Measurements from ENCODE around the gene PIGU. TPM values are rescaled to one million over a fixed set of nuclear protein-coding genes. Genes with fewer than 3 reads are reported as not detected.
A peak's percentile ranks its signal among the peaks of the same experiment; 100 is the strongest.
"Not testable (repeated sequence)": the region's sequence is repeated elsewhere in the genome, so short reads cannot be mapped to it uniquely, and the experiment has no call there.

PIGU gene, protein sequence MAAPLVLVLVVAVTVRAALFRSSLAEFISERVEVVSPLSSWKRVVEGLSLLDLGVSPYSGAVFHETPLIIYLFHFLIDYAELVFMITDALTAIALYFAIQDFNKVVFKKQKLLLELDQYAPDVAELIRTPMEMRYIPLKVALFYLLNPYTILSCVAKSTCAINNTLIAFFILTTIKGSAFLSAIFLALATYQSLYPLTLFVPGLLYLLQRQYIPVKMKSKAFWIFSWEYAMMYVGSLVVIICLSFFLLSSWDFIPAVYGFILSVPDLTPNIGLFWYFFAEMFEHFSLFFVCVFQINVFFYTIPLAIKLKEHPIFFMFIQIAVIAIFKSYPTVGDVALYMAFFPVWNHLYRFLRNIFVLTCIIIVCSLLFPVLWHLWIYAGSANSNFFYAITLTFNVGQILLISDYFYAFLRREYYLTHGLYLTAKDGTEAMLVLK
- total RNA-seq (2014; rRNA removed; shearing (Covaris generic)), result 48.2 and 50.5 TPM in 2 replicates

DNA sequence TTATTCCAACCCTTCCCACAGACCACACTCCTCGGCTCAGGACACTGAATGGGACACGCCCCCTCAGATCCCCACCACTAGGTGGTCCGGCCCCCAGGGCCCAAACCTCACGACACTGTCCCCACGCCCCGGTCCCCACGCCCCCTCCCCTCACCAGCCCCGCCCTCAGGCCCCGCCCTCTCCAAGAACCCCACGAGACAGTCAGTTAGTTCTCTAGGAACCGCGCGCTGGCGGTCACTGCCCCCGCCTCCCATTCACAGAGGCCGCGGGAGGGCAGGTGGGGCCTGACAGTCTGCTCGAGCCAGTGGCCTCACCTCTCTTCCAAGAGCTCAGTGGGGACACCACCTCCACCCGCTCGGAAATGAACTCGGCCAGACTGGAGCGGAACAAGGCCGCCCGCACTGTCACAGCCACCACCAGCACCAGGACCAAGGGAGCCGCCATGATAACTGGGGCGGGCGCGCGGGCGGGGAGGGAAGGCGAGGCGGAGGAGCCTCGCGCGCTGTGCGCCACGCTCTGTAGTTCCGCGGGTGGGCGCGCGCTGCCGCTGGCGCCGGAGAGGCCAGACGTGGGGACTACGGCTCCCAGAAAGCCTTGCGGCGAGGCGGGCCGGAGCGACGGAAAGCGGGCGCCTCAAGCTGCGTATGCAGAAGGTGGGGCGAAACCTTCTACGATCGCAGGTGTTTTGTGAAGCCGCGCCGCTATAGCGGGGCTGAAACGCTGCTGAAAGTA lies at the start of gene PIGU:
TSS of gene PIGU (minus strand) at position 451 of the 732 bp plus-strand sequence. CDS start at position 444, 7 bp downstream.
- Histone ChIP-seq H3K4me1 (peaks cover 8% of the 10 kb centered on the region), H3K4me3 (peak within 1 kb of the TSS; percentile 86), H3K27me3 (no peaks in the 10 kb centered on the region), H3K9me3 (replicated peaks) (no peaks in the 10 kb centered on the region; the same call in 1 of the 2 replicates), H3K36me3 (no peaks in the 10 kb centered on the region), H3K27ac (peak within 1 kb of the TSS; percentile 71)
- DNase-seq, result peak; percentile 98 to 99

DNA sequence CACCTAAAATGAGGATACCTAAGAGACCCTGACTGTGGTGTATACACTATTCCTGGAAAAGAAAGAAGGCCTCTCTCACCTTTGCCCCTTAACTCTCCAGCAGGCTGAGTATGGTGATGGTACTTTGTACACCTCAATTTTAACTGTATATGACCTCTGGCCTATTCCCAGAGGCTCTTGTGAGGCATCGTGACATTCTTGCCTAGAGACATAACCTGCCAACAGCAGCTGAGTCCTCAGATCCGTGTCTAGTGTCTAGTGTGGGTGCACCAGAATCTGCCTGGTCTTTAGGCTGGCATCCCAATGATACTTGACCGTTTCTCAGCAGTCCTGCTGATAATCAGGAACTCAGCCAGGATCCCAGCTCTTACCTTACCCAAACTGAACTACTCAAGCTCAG lies 47.3 kb upstream of the PIGU start:
- Histone ChIP-seq H3K9me3 (replicated peaks) (no peaks in the 10 kb centered on the region), H3K4me1 (no peaks in the 10 kb centered on the region), H3K27me3 (no peaks in the 10 kb centered on the region), H3K36me3 (peaks cover 46% of the 10 kb centered on the region), H3K4me3 (no peak overlapping the region), H3K27ac (no peak overlapping the region)
- no peak for DNase-seq

DNA sequence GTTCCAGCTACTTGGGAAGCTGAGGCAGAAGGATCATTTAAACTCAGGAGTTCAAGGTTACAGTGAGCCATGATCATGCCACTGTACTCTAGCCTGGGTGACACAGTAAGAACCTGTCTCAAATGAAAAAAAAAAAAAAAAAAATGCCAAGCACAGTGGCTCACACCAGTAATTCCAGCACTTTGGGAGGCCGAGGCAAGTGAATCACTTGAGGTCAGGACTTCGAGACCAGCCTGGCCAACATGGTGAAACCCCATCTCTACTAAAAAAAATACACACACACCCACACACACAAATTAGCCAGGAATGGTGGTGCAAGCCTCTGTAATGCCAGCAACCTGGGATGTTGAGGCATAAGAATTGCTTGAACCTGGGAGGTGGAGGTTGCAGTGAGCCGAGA lies 45.7 kb upstream of the PIGU start:
- H3K4me3 ChIP-seq; H3K27me3 ChIP-seq; H3K4me1 ChIP-seq; H3K9me3 ChIP-seq (replicated peaks); DNase-seq; H3K27ac ChIP-seq: not testable (repeated sequence)
- H3K36me3 ChIP-seq, result peaks cover 46% of the 10 kb centered on the region

DNA sequence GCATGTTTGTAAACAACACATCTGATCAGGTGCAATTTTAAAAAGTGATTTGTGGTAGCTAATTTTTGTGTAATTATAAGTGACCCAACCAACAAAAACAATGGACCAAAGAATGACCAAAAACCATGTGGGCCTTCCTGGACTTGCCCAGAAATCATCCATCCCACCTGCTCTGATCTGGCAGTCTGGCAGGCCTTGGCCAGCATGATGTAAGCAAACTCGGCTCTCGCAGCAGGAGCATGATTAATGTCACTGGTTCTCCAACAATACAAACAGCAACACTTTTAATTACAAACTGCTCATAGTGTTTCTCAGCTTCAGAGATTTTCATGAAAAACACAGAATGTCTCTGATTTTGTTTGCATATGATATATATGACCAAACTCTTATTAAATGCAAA lies 43.4 kb upstream of the PIGU start:
- H3K9me3 ChIP-seq (replicated peaks), result no peaks in the 10 kb centered on the region
- peaks cover 29% of the 10 kb centered on the region for H3K36me3 ChIP-seq
- DNase-seq, result no peak
- H3K27me3 ChIP-seq, result no peaks in the 10 kb centered on the region
- no peak overlapping the region for H3K27ac ChIP-seq
- no peak overlapping the region for H3K4me3 ChIP-seq
- H3K4me1 ChIP-seq, result no peaks in the 10 kb centered on the region

DNA sequence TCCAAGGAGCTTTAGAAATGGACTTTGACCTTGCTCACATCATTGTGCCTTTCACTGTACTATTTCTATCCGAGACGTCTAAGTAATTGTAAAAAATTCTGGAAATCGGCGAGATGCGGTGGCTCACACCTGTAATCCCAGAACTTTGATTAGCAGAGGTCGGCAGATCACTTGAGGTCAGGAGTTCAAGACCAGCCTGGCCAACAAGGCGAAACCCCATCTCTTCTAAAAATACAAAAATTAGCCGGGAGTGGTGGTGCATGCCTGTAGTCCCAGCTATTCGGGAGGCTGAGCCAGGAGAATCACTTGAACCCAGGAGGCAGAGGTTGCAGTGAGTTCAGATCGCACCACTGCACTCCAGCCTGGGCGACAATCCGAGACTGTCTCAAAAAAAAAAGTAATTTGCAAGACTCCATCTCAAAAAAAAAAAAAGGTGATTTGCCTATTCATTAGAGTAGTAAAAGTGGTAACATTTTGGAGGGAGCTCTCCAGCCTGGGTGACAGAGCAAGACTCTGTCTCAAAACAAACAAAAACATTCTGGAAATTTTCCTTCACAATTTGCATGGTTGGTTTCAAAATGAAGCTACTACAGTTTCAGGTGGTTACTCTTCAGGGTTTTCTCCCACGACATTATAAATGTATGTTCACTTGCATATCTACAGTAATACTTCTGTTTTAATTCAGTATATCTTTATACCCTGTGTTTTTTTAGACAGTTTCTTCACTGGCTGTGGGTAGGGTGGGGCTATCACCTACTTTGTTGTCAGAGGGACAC lies 42.5 kb upstream of the PIGU start:
- H3K4me3 ChIP-seq; H3K4me1 ChIP-seq; DNase-seq; H3K9me3 ChIP-seq (replicated peaks); H3K27ac ChIP-seq; H3K27me3 ChIP-seq: not testable (repeated sequence)
- peaks cover 23% of the 10 kb centered on the region for H3K36me3 ChIP-seq

DNA sequence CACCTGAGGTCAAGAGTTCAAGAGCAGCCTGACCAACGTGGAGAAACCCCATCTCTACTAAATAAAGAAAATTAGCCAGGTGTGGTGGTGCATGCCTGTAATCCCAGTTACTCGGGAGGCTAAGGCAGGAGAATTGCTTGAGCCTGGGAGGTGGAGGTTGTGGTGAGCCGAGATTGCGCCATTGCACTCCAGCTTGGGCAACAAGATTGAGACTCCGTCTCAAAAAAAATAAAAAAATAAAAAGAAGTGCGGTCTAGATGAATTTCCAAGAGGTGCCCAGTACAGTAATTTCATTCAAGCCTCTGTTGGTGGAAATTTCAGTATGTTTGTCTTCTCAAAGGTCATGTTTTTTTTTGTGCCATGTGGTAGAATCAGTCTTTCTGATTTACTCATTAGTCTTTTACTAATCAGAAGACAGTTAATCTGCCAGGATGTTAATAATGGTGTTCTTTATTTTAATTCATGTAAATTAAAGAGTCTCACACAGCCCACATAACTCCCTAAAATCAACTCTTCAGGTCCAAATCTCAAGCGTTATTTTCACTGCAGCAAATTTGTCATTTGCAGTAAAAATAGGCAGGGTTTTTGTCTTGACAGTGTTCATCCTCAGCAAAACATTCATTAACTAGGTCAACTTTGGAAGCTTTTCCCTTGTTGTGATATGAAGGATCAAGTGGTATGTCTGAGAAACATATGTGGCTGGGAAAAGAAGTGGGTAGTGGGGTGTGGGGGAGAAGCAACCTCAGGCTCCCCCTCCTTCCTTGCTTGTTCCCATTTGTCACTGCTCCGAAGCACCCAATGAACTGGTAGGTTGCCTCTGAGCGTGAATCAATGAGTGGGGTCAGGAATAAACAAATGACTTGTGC lies 40.6 kb upstream of the PIGU start:
- DNase-seq, result no peak
- peaks cover 12% of the 10 kb centered on the region; the same call in 1 of the 2 replicates for H3K36me3 ChIP-seq
- H3K27ac ChIP-seq, result no peak overlapping the region
- H3K4me1 ChIP-seq, result peaks cover 20% of the 10 kb centered on the region
- no peak overlapping the region for H3K4me3 ChIP-seq
- H3K9me3 ChIP-seq (replicated peaks), result no peaks in the 10 kb centered on the region
- H3K27me3 ChIP-seq, result no peaks in the 10 kb centered on the region

DNA sequence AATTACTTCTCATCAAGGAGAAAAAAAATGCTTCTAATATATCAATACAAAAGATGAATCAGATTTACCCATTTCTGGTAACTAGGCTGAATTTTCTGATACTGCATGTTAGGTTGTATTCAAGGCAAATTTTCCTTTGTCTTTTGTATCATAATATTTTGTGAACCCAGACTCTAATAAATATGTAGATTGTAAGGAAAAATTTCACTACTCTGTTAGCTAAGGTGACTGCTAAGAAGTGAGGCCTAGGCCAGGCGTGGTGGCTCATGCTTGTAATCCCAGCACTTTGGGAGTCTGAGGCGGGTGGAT lies 40.0 kb upstream of the PIGU start:
- no peak overlapping the region for H3K27ac ChIP-seq
- no peak overlapping the region for H3K4me3 ChIP-seq
- H3K27me3 ChIP-seq, result no peaks in the 10 kb centered on the region
- peaks cover 20% of the 10 kb centered on the region for H3K4me1 ChIP-seq
- H3K9me3 ChIP-seq (replicated peaks), result no peaks in the 10 kb centered on the region
- 0 out of 2 replicates have a peak, but pooled peaks cover 8% of the 10 kb centered on the region for H3K36me3 ChIP-seq
- DNase-seq, result no peak

DNA sequence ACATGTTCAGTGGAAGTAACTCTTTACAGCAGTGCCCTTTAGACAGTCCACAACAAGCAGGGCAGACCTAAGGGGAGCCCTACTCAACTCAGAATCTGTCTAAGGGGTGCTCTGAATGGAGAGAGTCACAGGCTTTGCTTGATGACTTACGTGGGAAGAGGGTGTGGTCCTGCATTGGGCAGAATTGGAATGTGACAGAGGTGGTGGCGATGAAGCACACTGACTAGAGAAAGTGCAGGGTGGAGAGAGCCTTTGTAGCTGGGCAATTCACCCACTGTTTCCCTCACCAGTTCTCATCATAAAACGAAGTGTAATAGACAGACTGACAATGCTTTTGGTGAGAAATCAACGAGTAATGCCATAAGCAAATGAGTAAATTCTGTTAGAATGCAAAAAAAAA lies 38.5 kb upstream of the PIGU start:
- Histone ChIP-seq H3K27me3 (no peaks in the 10 kb centered on the region), H3K36me3 (0 out of 2 replicates have a peak, but pooled peaks cover 4% of the 10 kb centered on the region), H3K27ac (no peak overlapping the region), H3K4me3 (no peak overlapping the region), H3K9me3 (replicated peaks) (no peaks in the 10 kb centered on the region), H3K4me1 (peaks cover 20% of the 10 kb centered on the region)
- no peak for DNase-seq

DNA sequence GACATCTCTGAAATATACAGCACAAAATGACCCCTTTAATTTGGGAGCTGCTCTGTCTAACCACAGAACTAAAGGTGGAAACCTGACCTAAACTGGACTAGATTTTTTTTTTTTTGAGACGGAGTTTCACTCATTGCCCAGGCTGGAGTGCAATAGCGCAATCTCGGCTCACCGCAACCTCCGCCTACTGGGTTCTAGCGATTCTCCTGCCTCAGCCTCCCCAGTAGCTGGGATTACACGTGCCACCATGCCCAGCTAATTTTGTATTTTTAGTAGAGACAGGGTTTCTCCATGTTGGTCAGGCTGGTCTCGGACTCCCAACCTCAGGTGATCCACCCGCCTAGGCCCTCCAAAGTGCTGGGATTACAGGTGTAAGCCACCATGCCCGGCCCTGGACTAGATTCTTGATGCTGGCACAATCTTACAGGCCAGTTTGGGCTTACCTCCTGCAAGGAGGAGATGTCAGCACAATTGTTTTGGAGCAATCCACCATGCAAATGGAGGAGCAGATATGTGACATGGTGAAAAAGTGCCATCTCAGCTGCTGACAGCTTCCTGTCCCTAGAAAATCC lies 37.1 kb upstream of the PIGU start:
- not testable (repeated sequence) for DNase-seq; H3K27me3 ChIP-seq; H3K36me3 ChIP-seq; H3K4me3 ChIP-seq; H3K9me3 ChIP-seq (replicated peaks)
- peak overlapping the region; percentile 13 for H3K27ac ChIP-seq
- peaks cover 20% of the 10 kb centered on the region for H3K4me1 ChIP-seq

DNA sequence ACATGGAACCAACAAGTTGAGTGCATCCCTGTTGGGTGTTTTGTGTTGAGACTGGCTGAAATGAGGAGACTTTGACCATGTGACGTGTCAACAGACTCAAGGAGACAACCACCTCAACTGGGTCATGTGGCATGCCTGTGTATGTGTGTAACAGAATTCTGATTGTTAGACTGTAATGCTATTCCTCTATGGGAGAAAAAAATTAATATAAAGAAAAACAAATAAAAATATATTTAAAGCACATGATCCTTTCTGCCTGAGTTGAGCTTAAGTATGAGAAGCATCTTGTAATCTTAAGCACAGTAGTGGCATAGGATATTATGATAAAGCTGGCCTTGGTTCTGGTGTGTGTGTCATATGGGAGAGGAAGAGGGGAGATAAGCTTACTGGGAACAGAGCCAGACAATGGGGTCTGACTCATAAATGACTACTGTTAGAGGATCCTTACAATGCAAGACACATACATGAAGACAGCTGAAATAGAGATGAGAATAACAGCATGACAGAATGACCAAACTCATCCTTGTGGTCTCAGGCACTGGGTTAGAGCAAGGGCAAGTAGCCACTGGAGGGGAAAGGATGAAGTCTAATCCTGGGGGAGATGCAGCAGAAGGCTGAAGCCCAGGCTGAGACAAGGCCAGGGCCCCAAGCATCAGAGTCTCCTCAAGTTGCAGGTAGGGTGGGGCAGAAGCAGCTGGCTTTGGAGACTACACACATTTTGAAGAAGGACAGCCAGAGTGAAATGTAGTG lies 36.5 kb upstream of the PIGU start:
- DNase-seq, result peak; percentile 92 to 98
- H3K4me3 ChIP-seq, result no peak overlapping the region
- H3K27ac ChIP-seq, result peak overlapping the region; percentile 13
- H3K9me3 ChIP-seq (replicated peaks), result no peaks in the 10 kb centered on the region
- no peaks in the 10 kb centered on the region for H3K27me3 ChIP-seq
- H3K36me3 ChIP-seq, result no peaks in the 10 kb centered on the region
- peaks cover 20% of the 10 kb centered on the region for H3K4me1 ChIP-seq

DNA sequence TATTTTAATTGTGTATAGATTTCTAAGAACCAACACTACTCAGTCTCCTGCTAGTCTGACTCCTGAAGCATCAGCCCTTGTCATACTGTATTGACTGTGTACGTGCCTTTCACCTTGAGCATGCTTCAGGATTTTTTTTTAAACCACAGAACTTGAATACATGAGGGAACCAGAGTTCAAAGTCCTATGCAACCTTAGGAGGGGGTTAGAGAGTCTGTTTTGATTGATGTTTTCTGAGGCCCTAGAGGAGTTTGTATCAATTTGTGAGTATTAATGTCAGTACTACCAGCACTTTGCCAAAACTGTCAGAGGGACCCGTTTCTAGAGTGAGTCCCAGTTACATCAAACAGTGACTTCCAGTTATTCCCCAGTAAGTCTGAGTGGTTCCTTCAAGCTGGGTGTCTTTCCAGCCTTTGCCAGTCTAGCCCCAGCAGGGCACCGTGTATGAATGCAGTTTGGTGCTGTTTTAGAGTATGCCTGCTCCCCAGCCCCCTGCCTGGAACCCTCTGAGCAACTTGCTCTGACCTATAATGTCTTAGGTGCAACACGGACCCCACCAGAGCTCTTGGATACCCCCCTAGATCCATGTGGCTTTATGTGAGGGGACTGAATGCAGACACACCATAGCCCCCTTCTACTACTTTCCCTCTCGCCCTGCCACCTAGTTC lies 35.8 kb upstream of the PIGU start:
- no peak for DNase-seq
- Histone ChIP-seq H3K27me3 (no peaks in the 10 kb centered on the region), H3K36me3 (no peaks in the 10 kb centered on the region), H3K9me3 (replicated peaks) (no peaks in the 10 kb centered on the region), H3K4me3 (no peak overlapping the region), H3K4me1 (peaks cover 20% of the 10 kb centered on the region), H3K27ac (peak overlapping the region; percentile 2; the same call in 1 of the 2 replicates)

DNA sequence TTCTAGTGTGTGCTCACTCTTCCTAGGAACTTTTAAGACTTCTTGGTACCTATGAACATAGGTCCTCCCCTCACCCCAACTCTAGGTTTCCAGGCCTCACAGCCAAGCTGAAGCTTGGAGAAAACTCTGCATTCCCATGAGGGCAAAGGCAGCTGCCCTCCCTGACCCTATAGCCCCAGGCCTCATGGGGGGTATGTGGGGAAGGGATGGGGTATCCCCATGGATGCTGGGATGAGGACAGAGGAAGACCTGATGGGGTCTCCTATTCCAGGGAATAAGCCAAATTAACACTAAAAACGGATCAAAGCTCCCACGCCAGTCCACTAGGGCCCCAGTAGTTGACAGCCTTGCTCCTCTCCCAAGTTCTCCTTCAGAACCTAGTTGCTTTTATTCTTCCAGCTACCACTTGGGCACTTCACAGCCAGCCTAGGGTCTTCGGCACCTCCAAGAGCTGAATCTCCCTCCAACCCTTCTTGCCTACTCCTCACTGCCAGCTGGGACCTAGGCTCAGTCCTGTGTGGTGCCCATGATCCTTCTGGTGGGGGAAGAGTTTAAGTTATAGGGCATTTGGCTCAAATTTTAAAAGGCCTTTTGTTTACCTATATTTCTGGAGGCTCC lies 35.0 kb upstream of the PIGU start:
- no peaks in the 10 kb centered on the region for H3K36me3 ChIP-seq
- no peak overlapping the region for H3K4me3 ChIP-seq
- H3K9me3 ChIP-seq (replicated peaks), result no peaks in the 10 kb centered on the region
- DNase-seq, result no peak
- H3K27me3 ChIP-seq, result no peaks in the 10 kb centered on the region
- H3K4me1 ChIP-seq, result peaks cover 20% of the 10 kb centered on the region
- no peak overlapping the region for H3K27ac ChIP-seq
